GM12872 (cell line): ENCODE measurements around the gene RRP9.

Experiments used
- TF ChIP-seq, protein P1 (sequence below): IDR thresholded peaks from 3 replicates; pipeline ENCODE4 v1.5.1; 2011; ENCODE audit warnings: low read depth, mild to moderate bottlenecking, low read length, moderate library complexity; ENCODE audit not compliant: insufficient read depth

The RRP9 gene

DNA sequence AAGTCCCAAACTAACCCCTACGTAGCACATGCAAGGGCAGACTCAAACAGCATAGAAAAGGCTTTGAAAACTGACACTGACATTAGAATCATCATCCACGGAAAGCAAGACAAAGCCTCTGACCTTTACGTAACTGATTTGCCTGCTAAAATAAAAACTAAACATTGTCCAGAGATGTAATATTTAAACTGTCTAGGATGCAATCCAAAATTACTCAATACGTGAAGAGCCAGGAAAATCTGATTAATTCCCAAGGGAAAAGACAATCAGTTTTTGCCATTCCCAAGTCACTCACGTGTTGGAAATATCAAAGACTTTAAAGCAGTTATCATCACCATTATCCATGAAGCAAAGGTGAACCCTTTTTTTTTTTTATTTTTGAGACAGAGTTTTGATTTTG lies 25.3 kb downstream of the RRP9 start:
- TF ChIP-seq, protein P1, sequence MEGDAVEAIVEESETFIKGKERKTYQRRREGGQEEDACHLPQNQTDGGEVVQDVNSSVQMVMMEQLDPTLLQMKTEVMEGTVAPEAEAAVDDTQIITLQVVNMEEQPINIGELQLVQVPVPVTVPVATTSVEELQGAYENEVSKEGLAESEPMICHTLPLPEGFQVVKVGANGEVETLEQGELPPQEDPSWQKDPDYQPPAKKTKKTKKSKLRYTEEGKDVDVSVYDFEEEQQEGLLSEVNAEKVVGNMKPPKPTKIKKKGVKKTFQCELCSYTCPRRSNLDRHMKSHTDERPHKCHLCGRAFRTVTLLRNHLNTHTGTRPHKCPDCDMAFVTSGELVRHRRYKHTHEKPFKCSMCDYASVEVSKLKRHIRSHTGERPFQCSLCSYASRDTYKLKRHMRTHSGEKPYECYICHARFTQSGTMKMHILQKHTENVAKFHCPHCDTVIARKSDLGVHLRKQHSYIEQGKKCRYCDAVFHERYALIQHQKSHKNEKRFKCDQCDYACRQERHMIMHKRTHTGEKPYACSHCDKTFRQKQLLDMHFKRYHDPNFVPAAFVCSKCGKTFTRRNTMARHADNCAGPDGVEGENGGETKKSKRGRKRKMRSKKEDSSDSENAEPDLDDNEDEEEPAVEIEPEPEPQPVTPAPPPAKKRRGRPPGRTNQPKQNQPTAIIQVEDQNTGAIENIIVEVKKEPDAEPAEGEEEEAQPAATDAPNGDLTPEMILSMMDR = no peak

DNA sequence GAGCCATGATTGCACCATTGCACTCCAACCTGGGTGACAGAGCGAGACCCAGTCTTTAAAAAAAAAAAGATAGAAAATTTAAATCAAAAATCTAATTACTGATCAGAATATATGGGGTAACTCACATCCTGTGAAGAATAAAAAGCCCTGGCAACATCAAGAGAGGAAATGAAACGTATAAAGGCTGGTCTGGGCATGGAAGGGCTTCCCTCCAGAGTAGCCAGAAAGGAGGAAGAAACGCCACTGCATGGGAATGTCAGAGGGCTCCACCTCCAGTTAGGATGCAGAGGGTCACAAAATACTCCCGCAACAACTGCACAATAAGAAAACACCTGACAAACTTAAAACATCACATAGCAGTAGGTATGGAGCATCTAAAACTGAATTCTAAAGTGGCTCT lies 33.7 kb downstream of the RRP9 start:
- TF ChIP-seq, protein P1 = no peak

DNA sequence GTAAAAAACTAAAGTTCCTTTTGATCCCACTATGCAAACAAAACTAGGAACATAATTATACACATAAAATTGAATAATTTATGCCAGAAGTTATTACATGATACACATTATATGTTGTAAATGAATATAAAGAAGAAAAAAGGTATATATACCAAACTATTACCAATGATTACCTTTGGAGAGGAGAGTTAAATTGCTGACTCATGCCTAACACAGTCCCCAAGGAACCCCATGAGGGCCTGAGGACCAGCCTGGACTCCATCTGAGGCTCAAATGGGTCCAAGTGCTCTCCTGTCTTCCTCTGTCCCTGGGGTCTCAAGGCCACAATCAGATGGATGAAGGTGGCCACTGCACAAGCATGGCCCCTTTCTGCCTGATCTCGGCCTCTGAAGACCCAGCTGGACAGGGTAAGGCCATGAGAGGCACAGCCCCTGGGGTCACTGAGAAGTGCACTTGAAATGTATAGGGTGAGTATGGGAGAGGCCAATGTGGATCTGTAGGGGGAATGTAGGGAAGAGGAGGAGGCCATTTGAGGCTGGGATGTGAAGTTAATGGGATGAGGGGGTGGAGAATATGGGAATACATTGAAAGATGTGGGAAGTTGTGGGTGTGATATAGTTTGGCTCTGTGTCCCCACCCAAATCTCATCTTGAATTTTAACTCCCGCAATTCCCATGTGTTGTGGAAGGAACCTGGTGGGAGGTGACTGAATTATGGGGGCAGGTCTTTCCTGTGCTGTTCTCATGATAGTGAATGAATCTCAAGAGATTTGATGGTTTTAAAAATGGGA lies 37.5 kb downstream of the RRP9 start:
- TF ChIP-seq, protein P1 = no peak

DNA sequence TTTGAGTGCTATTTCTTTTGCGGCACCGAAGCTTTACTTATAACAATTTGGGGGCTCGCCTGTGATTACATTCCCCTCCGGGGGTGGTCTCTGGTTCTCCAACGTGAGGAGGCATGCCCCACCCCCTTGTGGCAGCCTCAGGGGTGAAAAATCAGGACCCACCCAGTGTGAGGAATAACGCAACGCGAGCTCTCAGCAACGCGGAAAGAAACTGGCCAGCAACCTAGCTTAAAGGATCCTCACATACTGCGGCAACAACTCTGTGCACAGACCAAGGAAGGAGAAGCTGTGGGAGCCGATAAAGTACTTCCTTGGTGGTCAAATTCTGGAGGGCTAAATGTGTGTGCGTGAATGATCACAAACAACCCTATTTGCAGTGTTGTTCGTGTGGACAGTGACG lies 44.3 kb downstream of the RRP9 start:
- TF ChIP-seq, protein P1 = no peak

DNA sequence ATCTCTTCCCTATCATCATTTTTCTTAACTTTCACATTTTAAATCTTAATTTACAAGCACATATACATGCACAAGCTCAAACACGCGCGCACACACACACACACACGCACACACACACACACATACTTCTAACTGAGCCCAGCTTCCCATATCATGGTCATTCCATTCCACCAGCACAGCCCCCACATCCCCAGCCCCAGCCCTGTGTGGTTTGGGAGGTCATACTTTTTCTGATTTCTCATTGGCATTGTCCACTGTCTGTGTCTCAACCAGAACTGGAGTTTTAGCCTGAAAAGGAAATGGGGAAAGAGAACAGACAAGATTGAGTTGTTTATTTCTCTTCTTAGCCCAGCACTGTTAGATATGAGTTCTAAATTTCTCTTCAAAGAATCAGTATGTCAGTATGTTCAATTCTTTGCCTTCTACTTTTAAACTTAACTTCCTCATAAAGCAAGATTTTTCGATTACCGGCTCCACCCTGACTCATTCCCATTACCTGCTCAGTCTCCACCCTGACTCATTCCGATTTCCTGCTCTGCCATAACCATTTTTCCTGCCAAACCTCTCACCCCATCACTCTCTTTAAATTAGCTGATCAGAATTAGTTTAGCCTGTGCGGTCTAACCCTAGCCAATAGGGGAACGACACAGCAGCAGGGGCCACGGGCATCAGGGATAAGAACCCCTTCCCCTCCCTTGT lies 44.9 kb downstream of the RRP9 start:
- TF ChIP-seq, protein P1 = no peak

DNA sequence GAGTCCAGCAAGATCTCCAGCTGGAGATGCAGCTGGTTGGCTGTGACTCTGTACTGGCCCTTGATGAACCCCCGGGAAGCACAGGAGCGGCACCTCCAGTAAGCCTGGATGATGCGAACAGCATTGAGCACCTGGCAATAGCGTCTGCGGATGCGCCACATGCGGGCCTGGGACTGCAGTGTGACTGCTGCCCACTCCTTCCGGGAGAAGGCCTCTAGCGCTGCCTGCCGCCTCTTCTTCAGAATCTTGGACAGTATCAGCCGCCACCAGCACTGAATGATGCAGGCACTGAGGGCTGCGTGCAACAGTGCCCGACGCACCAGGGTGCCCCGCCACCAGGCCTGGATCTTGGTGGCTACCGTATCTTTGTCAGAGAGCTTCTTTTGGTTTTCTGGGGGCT lies 46.8 kb downstream of the RRP9 start:
- TF ChIP-seq, protein P1 = no peak

DNA sequence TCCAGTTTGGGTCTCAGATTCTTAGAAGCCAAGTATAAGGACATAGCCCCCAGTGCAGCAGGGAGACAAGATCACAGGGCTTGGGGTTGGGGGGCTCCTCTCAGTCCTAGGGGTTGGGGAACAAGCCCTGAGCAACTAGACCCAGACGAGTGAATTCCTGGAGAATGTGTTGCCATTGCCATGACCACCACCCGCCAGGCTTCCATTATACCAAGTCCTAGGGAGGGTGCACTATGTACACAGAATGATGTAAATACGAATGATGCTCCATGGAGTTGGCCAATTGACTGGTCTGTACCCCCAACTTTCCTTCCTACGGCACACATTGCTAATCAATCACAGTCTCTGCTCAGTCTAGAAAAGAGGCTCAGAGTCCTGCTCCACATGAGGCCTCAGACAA lies 47.3 kb downstream of the RRP9 start:
- TF ChIP-seq, protein P1 = no peak
